Cardiac muscle cell (in vitro differentiated cells and primary cell): ENCODE data around the gene TFCP2L1. TPM values are rescaled to one million over a fixed set of nuclear protein-coding genes. Genes with fewer than 3 reads are reported as not detected.

Experiments used
- DNase-seq, 2 donors: peaks; one replicate each; pipeline versions ENCODE4 v3.0.0 to v3.0.0-alpha.2; 2010 to 2017; ENCODE audit warnings: low read depth in 1 of 2, low spot score in 1 of 2
- H3K27ac ChIP-seq: fragments of 200-600 bp; sonication (generic); 2 replicates; pipeline ENCODE4 v1.5.1; 2016
- H3K27me3 ChIP-seq: fragments of 200-600 bp; sonication (generic); 2 replicates; pipeline ENCODE4 v1.6.0; 2016; ENCODE audit warnings: control low read depth
- H3K36me3 ChIP-seq: fragments of 200-600 bp; sonication (generic); 2 replicates; pipeline ENCODE4 v1.5.1; 2016; ENCODE audit warnings: control low read depth
- H3K4me1 ChIP-seq: fragments of 200-600 bp; sonication (generic); 2 replicates; pipeline ENCODE4 v1.8.1; 2017; ENCODE audit warnings: low read depth, mild to moderate bottlenecking, mixed run types
- H3K4me3 ChIP-seq: fragments of 200-600 bp; sonication (generic); 2 replicates; pipeline ENCODE4 v1.5.1; 2016; ENCODE audit warnings: mild to moderate bottlenecking
- H3K9me3 ChIP-seq: fragments of 200-600 bp; sonication (generic); 2 replicates; pipeline ENCODE4 v1.5.1; 2017; ENCODE audit warnings: low read depth, mild to moderate bottlenecking, control low read depth
- CTCF ChIP-seq: IDR thresholded peaks from 2 replicates; pipeline ENCODE4 v1.5.1; 2012; ENCODE audit warnings: low read depth, mild to moderate bottlenecking, low read length
- polyA plus RNA-seq: library from polyadenylated mRNA; unstranded; fragments of >200 nt; fragmentation: Nextera tagmentation; extraction: Ambion mirVana; gene quantifications from 2 replicates; pipeline ENCODE4 v1.2.1, GENCODE V29; 2016
- total RNA-seq: library from RNA; depleted of rRNA; stranded (reverse); fragments of >200 nt; gene quantifications from 2 replicates; pipeline ENCODE4 v1.2.3, GENCODE V29; 2016

Gene TFCP2L1
- total and polyA plus RNA-seq, 2 experiments from 2014 or later = 0.31 TPM; not detected in 1

- DNase-seq = no peak
- no peak overlapping the region for H3K4me3 ChIP-seq
- H3K4me1 ChIP-seq = no peaks in the 10 kb centered on the region
- H3K27me3 ChIP-seq = no peaks in the 10 kb centered on the region
- H3K27ac ChIP-seq = no peak overlapping the region
- H3K36me3 ChIP-seq = no peaks in the 10 kb centered on the region
- no peaks in the 10 kb centered on the region for H3K9me3 ChIP-seq
- no peak for TF ChIP-seq CTCF
Observed at GRCh38 chr2:121246704-121247255, 38.2 kb downstream of the TFCP2L1 start.

GRCh38 chr2:121245913-121246312, 39.1 kb downstream of the TFCP2L1 start:
- H3K27ac ChIP-seq = no peak overlapping the region
- no peak for TF ChIP-seq CTCF
- H3K27me3 ChIP-seq = no peaks in the 10 kb centered on the region
- no peaks in the 10 kb centered on the region for H3K4me1 ChIP-seq
- no peaks in the 10 kb centered on the region for H3K9me3 ChIP-seq
- H3K36me3 ChIP-seq = no peaks in the 10 kb centered on the region
- no peak for DNase-seq
- H3K4me3 ChIP-seq = no peak overlapping the region

- H3K9me3 ChIP-seq = no peaks in the 10 kb centered on the region
- no peak for DNase-seq
- no peaks in the 10 kb centered on the region for H3K27me3 ChIP-seq
- no peak overlapping the region for H3K4me3 ChIP-seq
- H3K36me3 ChIP-seq = no peaks in the 10 kb centered on the region
- TF ChIP-seq CTCF = no peak
- H3K27ac ChIP-seq = no peak overlapping the region
- no peaks in the 10 kb centered on the region for H3K4me1 ChIP-seq
Observed at GRCh38 chr2:121245120-121245820, 39.7 kb downstream of the TFCP2L1 start.

GRCh38 chr2:121244616-121245015, 40.4 kb downstream of the TFCP2L1 start:
- no peak overlapping the region for H3K4me3 ChIP-seq

GRCh38 chr2:121243821-121244460, 41.1 kb downstream of the TFCP2L1 start:
- no peak overlapping the region for H3K27ac ChIP-seq
- no peak for TF ChIP-seq CTCF
- no peaks in the 10 kb centered on the region for H3K4me1 ChIP-seq
- H3K27me3 ChIP-seq = no peaks in the 10 kb centered on the region
- no peak overlapping the region for H3K4me3 ChIP-seq
- H3K9me3 ChIP-seq = no peaks in the 10 kb centered on the region
- H3K36me3 ChIP-seq = no peaks in the 10 kb centered on the region
- no peak for DNase-seq

More at GRCh38 chr2:121244616-121245015, 40.4 kb downstream of the TFCP2L1 start:
- H3K4me1 ChIP-seq = no peaks in the 10 kb centered on the region
- no peak for DNase-seq
- no peaks in the 10 kb centered on the region for H3K27me3 ChIP-seq
- no peaks in the 10 kb centered on the region for H3K9me3 ChIP-seq
- no peak for TF ChIP-seq CTCF
- no peak overlapping the region for H3K27ac ChIP-seq
- no peaks in the 10 kb centered on the region for H3K36me3 ChIP-seq
